Ascending aorta (tissue), 2 donors: ENCODE data around the gene FOXP1. TPM values are rescaled to one million over a fixed set of nuclear protein-coding genes. Genes with fewer than 3 reads are reported as not detected.

Source experiments
- DNase-seq, 2 donors: peaks; one replicate each; pipeline ENCODE4 v3.0.0-alpha.2; 2019; ENCODE audit warnings: low spot score in 2 of 2
- H3K27ac ChIP-seq, 2 donors: fragments of 200-600 bp; sonication (generic); one replicate each; pipeline ENCODE4 v1.5.1; 2016 to 2017; ENCODE audit warnings: mild to moderate bottlenecking in 1 of 2
- H3K27me3 ChIP-seq: fragments of 200-600 bp; sonication (generic); one replicate; pipeline ENCODE4 v1.5.1; 2017
- H3K36me3 ChIP-seq, 2 donors: fragments of 200-600 bp; sonication (generic); one replicate each; pipeline ENCODE4 v1.5.1; 2016
- H3K4me1 ChIP-seq, 2 donors: fragments of 200-600 bp; sonication (generic); one replicate each; pipeline ENCODE4 v1.5.1; 2016 to 2017; ENCODE audit warnings: mild to moderate bottlenecking in 1 of 2
- H3K4me3 ChIP-seq, 2 donors: fragments of 200-600 bp; sonication (generic); one replicate each; pipeline ENCODE4 v1.5.1; 2016 to 2017; ENCODE audit warnings: mild to moderate bottlenecking in 1 of 2
- H3K9me3 ChIP-seq, 2 donors: fragments of 200-600 bp; sonication (generic); one replicate each; pipeline ENCODE4 v1.5.1; 2016
- intact Hi-C: fragments of 100-400 bp; cut with DNase I; formaldehyde crosslinking; loops from one replicate; pipeline ENCODE4 v1.15.1; 2023
- total RNA-seq: library from RNA; depleted of rRNA; stranded (reverse); fragments of >200 nt; gene quantifications from one replicate; pipeline ENCODE4 v1.1.0, GENCODE V29; 2016
- TF ChIP-seq, protein P1 (sequence below), 3 experiments: fragments of 200-600 bp in 2 of 3; fragments of 450-650 bp in 1 of 3; sonication (generic) in 2 of 3; IDR thresholded peaks; one replicate each; pipeline ENCODE4 v1.5.1; 2016 to 2019; ENCODE audit warnings: antibody characterized with exemption in 3 of 3, mild to moderate bottlenecking in 1 of 3, moderate library complexity in 1 of 3

FOXP1 gene
- total RNA-seq, 1 donor from 2014 or later = 171 TPM

DNA sequence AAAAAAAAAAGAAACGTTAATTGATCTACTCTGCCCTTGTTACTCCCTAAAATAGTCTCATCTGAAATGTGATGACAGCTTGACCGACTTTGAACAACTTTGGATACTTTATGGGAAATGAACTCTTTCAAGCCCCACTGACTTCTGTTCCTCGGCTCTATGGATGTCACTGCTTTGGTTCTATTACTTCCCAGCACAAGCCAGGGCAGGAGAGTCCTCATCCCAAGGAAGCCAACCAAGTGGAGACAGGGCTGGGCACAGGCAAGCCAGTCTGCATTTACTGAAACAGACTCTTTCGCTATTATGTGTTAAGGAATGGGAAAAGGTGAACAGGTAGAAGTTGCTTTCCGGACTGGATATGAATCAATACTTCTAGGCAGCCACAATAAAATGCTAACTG lies 444.0 kb downstream of the FOXP1 start:
- Histone ChIP-seq H3K36me3 (no peaks in the 10 kb centered on the region), H3K27ac (peak overlapping the region in 1 of 2 donors; percentile 36), H3K4me1 (peaks cover 0 to 27% of the 10 kb centered on the region in 2 donors), H3K27me3 (no peaks in the 10 kb centered on the region), H3K4me3 (no peak overlapping the region), H3K9me3 (no peaks in the 10 kb centered on the region)
- DNase-seq = no peak
- intact Hi-C loops = no loop called here
- TF ChIP-seq, protein P1, sequence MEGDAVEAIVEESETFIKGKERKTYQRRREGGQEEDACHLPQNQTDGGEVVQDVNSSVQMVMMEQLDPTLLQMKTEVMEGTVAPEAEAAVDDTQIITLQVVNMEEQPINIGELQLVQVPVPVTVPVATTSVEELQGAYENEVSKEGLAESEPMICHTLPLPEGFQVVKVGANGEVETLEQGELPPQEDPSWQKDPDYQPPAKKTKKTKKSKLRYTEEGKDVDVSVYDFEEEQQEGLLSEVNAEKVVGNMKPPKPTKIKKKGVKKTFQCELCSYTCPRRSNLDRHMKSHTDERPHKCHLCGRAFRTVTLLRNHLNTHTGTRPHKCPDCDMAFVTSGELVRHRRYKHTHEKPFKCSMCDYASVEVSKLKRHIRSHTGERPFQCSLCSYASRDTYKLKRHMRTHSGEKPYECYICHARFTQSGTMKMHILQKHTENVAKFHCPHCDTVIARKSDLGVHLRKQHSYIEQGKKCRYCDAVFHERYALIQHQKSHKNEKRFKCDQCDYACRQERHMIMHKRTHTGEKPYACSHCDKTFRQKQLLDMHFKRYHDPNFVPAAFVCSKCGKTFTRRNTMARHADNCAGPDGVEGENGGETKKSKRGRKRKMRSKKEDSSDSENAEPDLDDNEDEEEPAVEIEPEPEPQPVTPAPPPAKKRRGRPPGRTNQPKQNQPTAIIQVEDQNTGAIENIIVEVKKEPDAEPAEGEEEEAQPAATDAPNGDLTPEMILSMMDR (IDR thresholded peaks at IDR 0.05) = no peak

GRCh38 chr3:71138410-71138809 lies 445.1 kb downstream of the FOXP1 start:
- H3K27ac ChIP-seq = no peak overlapping the region
- no peaks in the 10 kb centered on the region for H3K9me3 ChIP-seq
- TF ChIP-seq, protein P1 (IDR thresholded peaks at IDR 0.05) = no peak
- peaks cover 0 to 29% of the 10 kb centered on the region in 2 donors for H3K4me1 ChIP-seq
- DNase-seq = no peak
- intact Hi-C loops = no loop called here
- H3K27me3 ChIP-seq = no peaks in the 10 kb centered on the region
- H3K4me3 ChIP-seq = no peak overlapping the region
- no peaks in the 10 kb centered on the region for H3K36me3 ChIP-seq

- Histone ChIP-seq H3K4me1 (peaks cover 0 to 35% of the 10 kb centered on the region in 2 donors), H3K9me3 (no peaks in the 10 kb centered on the region), H3K27me3 (no peaks in the 10 kb centered on the region), H3K4me3 (no peak overlapping the region), H3K36me3 (no peaks in the 10 kb centered on the region), H3K27ac (no peak overlapping the region)
- TF ChIP-seq, protein P1 (IDR thresholded peaks at IDR 0.05) = no peak
- intact Hi-C loops = no loop called here
- DNase-seq = no peak
Measured at GRCh38 chr3:71136276-71136675, 447.3 kb downstream of the FOXP1 start.

DNA sequence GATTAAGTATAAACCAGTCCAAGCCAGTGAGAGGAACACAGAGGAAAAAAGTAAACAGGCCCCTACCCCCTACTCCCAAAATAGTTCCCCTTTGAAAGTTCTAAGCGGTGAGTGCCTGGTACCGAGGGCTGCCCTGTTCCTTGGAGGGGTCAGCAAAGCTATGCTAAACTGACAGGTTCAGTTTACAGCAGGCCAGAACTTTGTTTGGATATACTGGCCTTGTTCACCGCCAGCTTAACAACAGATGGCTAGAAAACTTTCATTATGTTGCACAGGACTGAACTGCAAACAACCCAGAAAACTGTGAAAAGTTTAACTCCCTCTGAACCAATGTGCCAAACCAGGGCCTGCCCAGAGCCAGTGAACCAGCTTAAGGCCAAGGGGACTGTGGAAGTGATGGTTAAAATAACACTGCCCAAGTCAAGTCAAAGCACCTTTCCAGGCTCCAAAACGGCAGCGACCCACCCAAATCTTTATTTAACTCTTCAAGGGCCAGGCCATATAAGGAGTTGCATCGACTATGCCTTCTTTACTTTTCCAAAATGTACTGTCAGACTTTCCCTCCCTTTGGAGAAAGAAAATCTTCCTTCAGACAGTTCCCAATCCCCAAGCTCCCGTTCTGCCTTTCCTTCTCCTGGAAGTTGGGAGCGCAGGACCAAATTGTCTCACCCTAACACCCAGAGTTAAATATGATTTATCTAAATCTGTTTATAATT lies 448.0 kb downstream of the FOXP1 start:
- peaks cover 0 to 35% of the 10 kb centered on the region in 2 donors for H3K4me1 ChIP-seq

DNA sequence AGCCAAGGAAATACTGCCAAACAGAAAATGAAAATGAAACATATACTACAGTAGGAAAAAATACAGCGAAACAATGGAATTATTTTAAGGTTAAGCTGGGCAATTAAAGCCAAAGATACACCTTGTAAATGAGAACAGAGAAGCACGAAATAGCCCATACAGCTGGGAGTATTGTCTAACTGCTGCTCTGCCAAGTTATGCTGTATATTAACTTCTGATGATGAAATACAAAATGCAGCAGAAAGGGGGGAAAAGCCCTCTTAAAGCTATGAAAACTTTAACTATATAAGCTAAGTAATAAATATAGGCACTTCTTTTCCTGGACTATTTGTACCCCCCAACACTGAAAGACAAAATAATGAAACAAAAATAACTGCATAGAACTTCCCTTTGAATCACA lies 449.0 kb downstream of the FOXP1 start:
- H3K9me3 ChIP-seq = no peaks in the 10 kb centered on the region
- H3K4me3 ChIP-seq = peak overlapping the region in 1 of 2 donors; percentile 38
- H3K27me3 ChIP-seq = no peaks in the 10 kb centered on the region
- H3K27ac ChIP-seq = peak overlapping the region; percentile 44 to 85
- no peak for DNase-seq
- intact Hi-C loops = loop anchor here (5.0 kb wide), 2 partner anchors 72 to 108 kb away; no protein-coding TSS in a partner anchor
- no peaks in the 10 kb centered on the region for H3K36me3 ChIP-seq
- peaks cover under 1 to 35% of the 10 kb centered on the region in 2 donors for H3K4me1 ChIP-seq
- TF ChIP-seq, protein P1 (IDR thresholded peaks at IDR 0.05) = no peak

More for the DNA sequence above, 448.0 kb downstream of the FOXP1 start:
- TF ChIP-seq, protein P1 (IDR thresholded peaks at IDR 0.05) = no peak
- H3K4me3 ChIP-seq = peak overlapping the region in 1 of 2 donors; percentile 38
- H3K36me3 ChIP-seq = no peaks in the 10 kb centered on the region
- peak overlapping the region; percentile 30 to 44 for H3K27ac ChIP-seq
- H3K9me3 ChIP-seq = no peaks in the 10 kb centered on the region
- no peaks in the 10 kb centered on the region for H3K27me3 ChIP-seq
- intact Hi-C loops = no loop called here
- no peak for DNase-seq
